ENCODE measurements around the gene SLCO2B1.

DNA sequence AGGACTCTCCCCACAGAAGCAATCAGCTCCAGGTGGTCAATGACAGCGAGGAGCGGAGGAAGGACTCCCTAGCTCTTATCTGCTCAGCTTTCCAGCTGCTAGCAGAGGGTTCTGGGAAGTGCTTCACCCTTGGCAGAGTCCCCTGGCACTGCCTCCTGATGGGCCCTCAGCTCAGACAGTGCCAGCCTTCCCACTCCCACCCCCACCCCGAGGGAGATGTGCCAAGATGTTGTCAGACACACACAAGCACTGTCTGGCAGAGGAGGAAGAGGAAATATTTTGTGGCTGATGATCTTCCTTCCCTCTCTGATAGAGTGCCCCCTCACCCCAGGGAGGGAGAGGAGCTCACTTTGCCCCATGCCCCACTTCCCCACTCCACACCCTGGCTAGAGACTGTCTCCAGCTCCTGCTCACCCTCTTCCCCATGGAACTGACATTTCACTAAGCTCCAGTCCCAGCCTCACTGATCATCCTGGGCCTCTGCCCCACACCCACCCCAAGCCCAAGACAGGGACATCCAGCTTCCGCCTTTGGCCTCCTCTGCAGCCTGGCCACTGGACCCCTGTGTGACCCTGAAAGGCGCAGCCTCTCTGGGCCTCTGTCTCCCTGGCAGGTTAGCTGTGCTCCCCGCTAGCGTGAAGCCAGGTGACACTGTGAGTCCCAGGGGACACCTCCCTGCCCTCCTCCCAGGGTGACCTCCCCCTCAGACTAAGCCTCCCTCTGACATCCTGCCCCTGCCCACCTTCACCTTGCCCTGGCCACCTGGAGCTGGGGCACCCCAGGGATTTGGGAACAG is 44.5 kb downstream of the SLCO2B1 start:
- TF ChIP-seq EP300 (IDR thresholded peaks at IDR 0.05) = no peak
- TF ChIP-seq, protein P1, sequence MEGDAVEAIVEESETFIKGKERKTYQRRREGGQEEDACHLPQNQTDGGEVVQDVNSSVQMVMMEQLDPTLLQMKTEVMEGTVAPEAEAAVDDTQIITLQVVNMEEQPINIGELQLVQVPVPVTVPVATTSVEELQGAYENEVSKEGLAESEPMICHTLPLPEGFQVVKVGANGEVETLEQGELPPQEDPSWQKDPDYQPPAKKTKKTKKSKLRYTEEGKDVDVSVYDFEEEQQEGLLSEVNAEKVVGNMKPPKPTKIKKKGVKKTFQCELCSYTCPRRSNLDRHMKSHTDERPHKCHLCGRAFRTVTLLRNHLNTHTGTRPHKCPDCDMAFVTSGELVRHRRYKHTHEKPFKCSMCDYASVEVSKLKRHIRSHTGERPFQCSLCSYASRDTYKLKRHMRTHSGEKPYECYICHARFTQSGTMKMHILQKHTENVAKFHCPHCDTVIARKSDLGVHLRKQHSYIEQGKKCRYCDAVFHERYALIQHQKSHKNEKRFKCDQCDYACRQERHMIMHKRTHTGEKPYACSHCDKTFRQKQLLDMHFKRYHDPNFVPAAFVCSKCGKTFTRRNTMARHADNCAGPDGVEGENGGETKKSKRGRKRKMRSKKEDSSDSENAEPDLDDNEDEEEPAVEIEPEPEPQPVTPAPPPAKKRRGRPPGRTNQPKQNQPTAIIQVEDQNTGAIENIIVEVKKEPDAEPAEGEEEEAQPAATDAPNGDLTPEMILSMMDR (IDR thresholded peaks at IDR 0.05) = no peak

Measured in gastroesophageal sphincter (tissue), 3 donors.